Tibial nerve (tissue), 4 donors: ENCODE data around the gene MAST2. TPM values are rescaled to one million over a fixed set of nuclear protein-coding genes. Genes with fewer than 3 reads are reported as not detected.

Source experiments
- DNase-seq, 2 donors: peaks; one replicate each; pipeline ENCODE4 v3.0.0-alpha.2; 2019; ENCODE audit warnings: low spot score in 2 of 2
- H3K27ac ChIP-seq, 4 donors: fragments of 200-600 bp; sonication (generic) in 3 of 4; one replicate each; pipeline ENCODE4 v1.5.1; 2017 to 2019; ENCODE audit warnings: mild to moderate bottlenecking in 1 of 4
- H3K27me3 ChIP-seq, 2 donors: fragments of 200-600 bp; sonication (generic) in 1 of 2; one replicate each; pipeline versions ENCODE4 v1.5.1 to v1.6.0; 2017 to 2019
- H3K36me3 ChIP-seq, 3 donors: fragments of 200-600 bp; sonication (generic); one replicate each; pipeline ENCODE4 v1.5.1; 2018 to 2019
- H3K4me1 ChIP-seq, 4 donors: fragments of 200-600 bp; sonication (generic) in 3 of 4; one replicate each; pipeline ENCODE4 v1.5.1; 2017 to 2019
- H3K4me3 ChIP-seq, 4 donors: fragments of 200-600 bp; sonication (generic) in 3 of 4; one replicate each; pipeline ENCODE4 v1.5.1; 2017 to 2019; ENCODE audit warnings: mild to moderate bottlenecking in 1 of 4, moderate library complexity in 1 of 4
- H3K9me3 ChIP-seq, 4 donors: fragments of 200-600 bp; sonication (generic) in 3 of 4; one replicate each; pipeline ENCODE4 v1.5.1; 2017 to 2019
- CTCF ChIP-seq, 5 experiments: fragments of 200-600 bp in 3 of 5; fragments of 450-650 bp in 2 of 5; sonication (generic) in 3 of 5; IDR thresholded peaks; one replicate each; pipeline ENCODE4 v1.5.1; 2016 to 2019; ENCODE audit warnings: antibody characterized with exemption in 5 of 5, mild to moderate bottlenecking in 3 of 5, moderate library complexity in 2 of 5
- EP300 ChIP-seq, 2 donors: sonication (generic); formaldehyde crosslinking; IDR thresholded peaks; one replicate each; pipeline ENCODE4 v1.6.1; 2017; ENCODE audit warnings: antibody characterized with exemption in 2 of 2, mild to moderate bottlenecking in 1 of 2
- POLR2A ChIP-seq, 2 donors: fragments of 450-650 bp; IDR thresholded peaks; one replicate each; pipeline ENCODE4 v1.6.1; 2017; ENCODE audit warnings: antibody characterized with exemption in 2 of 2, mild to moderate bottlenecking in 2 of 2, moderate library complexity in 2 of 2
- WGBS, 2 donors: methylation state at CpG; one replicate each; pipeline ENCODE4 v1.1.5; 2018; 5-methylcytosine and 5-hydroxymethylcytosine counted together
- total RNA-seq, 4 donors: library from RNA; depleted of rRNA; stranded (reverse); fragments of >200 nt; gene quantifications; one replicate each; pipeline ENCODE4 v1.1.0, GENCODE V29; 2016

MAST2 gene
- total RNA-seq, 4 donors from 2014 or later: 38.0 to 122 (median 57.1) TPM

- Histone ChIP-seq H3K9me3 (no peaks in the 10 kb centered on the region), H3K36me3 (no peaks in the 10 kb centered on the region), H3K27ac (peak overlapping the region in 1 of 4 donors; percentile 72), H3K4me3 (no peak overlapping the region), H3K27me3 (no peaks in the 10 kb centered on the region), H3K4me1 (peaks cover 0 to 16% (median 2%) of the 10 kb centered on the region in 4 donors)
- no peak for TF ChIP-seq CTCF (IDR thresholded peaks at IDR 0.05)
- no peak for DNase-seq
- 96 to 98% methylated on average over 2 of the region's 2 CpGs for WGBS, 2 donors
Measured at GRCh38 chr1:45891087-45891486, 87.7 kb downstream of the MAST2 start.

GRCh38 chr1:45892068-45892785, 88.8 kb downstream of the MAST2 start:
- peak in 1 of 2 donors; percentile 17 for DNase-seq
- peak overlapping the region in 3 of 4 donors; percentile 9 to 75 (median 72) for H3K27ac ChIP-seq
- no peaks in the 10 kb centered on the region for H3K27me3 ChIP-seq
- peak; percentile 20 to 37 for TF ChIP-seq EP300 (IDR thresholded peaks at IDR 0.05)
- no peak for TF ChIP-seq CTCF (IDR thresholded peaks at IDR 0.05)
- no peaks in the 10 kb centered on the region for H3K9me3 ChIP-seq
- H3K36me3 ChIP-seq: no peaks in the 10 kb centered on the region
- H3K4me1 ChIP-seq: peaks cover 0 to 16% (median 2%) of the 10 kb centered on the region in 4 donors
- 4 to 17% methylated on average over 6 of the region's 6 CpGs for WGBS, 2 donors
- no peak overlapping the region for H3K4me3 ChIP-seq

- no peak overlapping the region for H3K27ac ChIP-seq
- H3K4me1 ChIP-seq: peaks cover 0 to 16% (median 2%) of the 10 kb centered on the region in 4 donors
- no peak overlapping the region for H3K4me3 ChIP-seq
- TF ChIP-seq CTCF (IDR thresholded peaks at IDR 0.05) (no peak), POLR2A (IDR thresholded peaks at IDR 0.05) (no peak)
- no peaks in the 10 kb centered on the region for H3K9me3 ChIP-seq
- no peaks in the 10 kb centered on the region for H3K27me3 ChIP-seq
- DNase-seq: no peak
- 82 to 84% methylated on average over 4 of the region's 4 CpGs for WGBS, 2 donors
- H3K36me3 ChIP-seq: no peaks in the 10 kb centered on the region
Measured at GRCh38 chr1:45894331-45894730, 90.9 kb downstream of the MAST2 start.

GRCh38 chr1:45894921-45895320, 91.5 kb downstream of the MAST2 start:
- H3K4me3 ChIP-seq: no peak overlapping the region
- H3K9me3 ChIP-seq: no peaks in the 10 kb centered on the region
- no peak for TF ChIP-seq EP300 (IDR thresholded peaks at IDR 0.05)
- no peak for TF ChIP-seq POLR2A (IDR thresholded peaks at IDR 0.05)
- TF ChIP-seq CTCF (IDR thresholded peaks at IDR 0.05): no peak
- H3K36me3 ChIP-seq: no peaks in the 10 kb centered on the region
- H3K27ac ChIP-seq: no peak overlapping the region
- H3K27me3 ChIP-seq: no peaks in the 10 kb centered on the region
- DNase-seq: no peak
- peaks cover 0 to 16% (median 2%) of the 10 kb centered on the region in 4 donors for H3K4me1 ChIP-seq

- Histone ChIP-seq H3K9me3 (no peaks in the 10 kb centered on the region), H3K36me3 (no peaks in the 10 kb centered on the region), H3K27me3 (no peaks in the 10 kb centered on the region), H3K27ac (no peak overlapping the region), H3K4me1 (peaks cover 0 to 16% (median 2%) of the 10 kb centered on the region in 4 donors), H3K4me3 (no peak overlapping the region)
- TF ChIP-seq POLR2A (IDR thresholded peaks at IDR 0.05) (no peak), EP300 (IDR thresholded peaks at IDR 0.05) (no peak), CTCF (IDR thresholded peaks at IDR 0.05) (no peak)
- no peak for DNase-seq
- WGBS, 2 donors: 90 to 93% methylated on average over 2 of the region's 2 CpGs
Measured at GRCh38 chr1:45895406-45895805, 92.0 kb downstream of the MAST2 start.
